Measurements from ENCODE around the gene FMO3. TPM values are rescaled to one million over a fixed set of nuclear protein-coding genes. Genes with fewer than 3 reads are reported as not detected.

FMO3 gene
- 1 to 10 TPM; 2.9 to 6.3 (median 5.8) TPM for total RNA-seq

DNA sequence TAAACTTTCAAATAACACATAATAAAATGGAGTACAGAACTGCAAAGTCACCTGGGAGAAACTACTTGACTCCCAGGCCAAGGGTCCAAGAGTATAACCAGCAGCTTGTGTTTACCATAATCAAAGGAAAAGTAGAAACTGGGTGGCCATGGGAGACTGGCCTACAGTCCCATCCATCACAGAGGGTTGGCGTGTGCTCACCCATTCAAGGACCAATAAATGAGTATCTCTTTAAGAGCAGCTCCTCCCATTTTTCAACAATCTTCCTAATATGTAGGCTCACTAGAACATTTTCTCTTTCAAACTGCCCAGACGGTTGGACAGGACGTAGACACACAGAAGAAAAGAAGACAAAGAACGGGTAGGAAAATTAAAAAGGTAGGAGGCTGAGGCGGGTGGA lies at the start of gene FMO3:
FMO3 (plus strand) TSS at position 302 of the 400 bp plus-strand sequence. CDS start 1,754 bp downstream, outside the sequence.
- Histone ChIP-seq H3K4me3 (no peak within 1 kb of the TSS), H3K4me1 (no peaks in the 10 kb centered on the region), H3K27ac (replicated peaks in 1 of 4) (no peak within 1 kb of the TSS), H3K36me3 (no peaks in the 10 kb centered on the region), H3K9me3 (no peaks in the 10 kb centered on the region), H3K27me3 (no peaks in the 10 kb centered on the region)
- 87% methylated on average over 5 of the region's 5 CpGs for WGBS
- intact Hi-C loops (cut with DNase I): no loop called here
- DNase-seq (ENCODE audit: extremely low spot score): no peak
- TF ChIP-seq, protein P1, sequence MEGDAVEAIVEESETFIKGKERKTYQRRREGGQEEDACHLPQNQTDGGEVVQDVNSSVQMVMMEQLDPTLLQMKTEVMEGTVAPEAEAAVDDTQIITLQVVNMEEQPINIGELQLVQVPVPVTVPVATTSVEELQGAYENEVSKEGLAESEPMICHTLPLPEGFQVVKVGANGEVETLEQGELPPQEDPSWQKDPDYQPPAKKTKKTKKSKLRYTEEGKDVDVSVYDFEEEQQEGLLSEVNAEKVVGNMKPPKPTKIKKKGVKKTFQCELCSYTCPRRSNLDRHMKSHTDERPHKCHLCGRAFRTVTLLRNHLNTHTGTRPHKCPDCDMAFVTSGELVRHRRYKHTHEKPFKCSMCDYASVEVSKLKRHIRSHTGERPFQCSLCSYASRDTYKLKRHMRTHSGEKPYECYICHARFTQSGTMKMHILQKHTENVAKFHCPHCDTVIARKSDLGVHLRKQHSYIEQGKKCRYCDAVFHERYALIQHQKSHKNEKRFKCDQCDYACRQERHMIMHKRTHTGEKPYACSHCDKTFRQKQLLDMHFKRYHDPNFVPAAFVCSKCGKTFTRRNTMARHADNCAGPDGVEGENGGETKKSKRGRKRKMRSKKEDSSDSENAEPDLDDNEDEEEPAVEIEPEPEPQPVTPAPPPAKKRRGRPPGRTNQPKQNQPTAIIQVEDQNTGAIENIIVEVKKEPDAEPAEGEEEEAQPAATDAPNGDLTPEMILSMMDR (IDR thresholded peaks at IDR 0.05): no peak
- TF ChIP-seq POLR2A (IDR thresholded peaks at IDR 0.05; ENCODE audit: low read depth) (no peak), EP300 (IDR thresholded peaks at IDR 0.05) (no peak), POLR2AphosphoS5 (IDR thresholded peaks at IDR 0.05) (no peak)

DNA sequence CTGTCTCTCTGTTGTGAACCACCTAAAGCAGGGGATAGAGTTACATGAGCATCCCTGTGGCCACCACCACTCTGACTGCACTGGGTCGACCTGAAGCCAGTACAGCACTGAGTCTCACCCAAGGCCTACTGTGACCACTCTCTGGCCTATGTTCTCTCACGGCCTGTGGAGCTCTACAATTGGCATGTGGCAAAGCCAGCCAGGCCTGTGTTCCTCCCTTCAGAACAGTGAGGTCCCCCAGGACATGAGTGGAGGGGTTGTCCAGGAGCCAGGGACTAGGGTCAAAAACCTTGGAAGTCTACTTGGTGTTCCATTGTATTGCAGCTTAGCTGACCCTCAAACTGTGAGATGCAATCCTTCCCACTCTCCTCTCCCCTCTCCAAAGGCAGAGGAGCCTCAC lies 42.7 kb upstream of the FMO3 start:
- Histone ChIP-seq H3K27ac (replicated peaks in 1 of 4) (no peak overlapping the region), H3K9me3 (peaks cover 0 to 29% (median 15%) of the 10 kb centered on the region in 4 donors), H3K36me3 (no peaks in the 10 kb centered on the region), H3K4me3 (no peak overlapping the region), H3K4me1 (no peaks in the 10 kb centered on the region), H3K27me3 (no peaks in the 10 kb centered on the region)
- no peak for TF ChIP-seq POLR2AphosphoS5 (IDR thresholded peaks at IDR 0.05)
- no peak for TF ChIP-seq EP300 (IDR thresholded peaks at IDR 0.05)
- TF ChIP-seq, protein P1 (IDR thresholded peaks at IDR 0.05): no peak
- TF ChIP-seq POLR2A (IDR thresholded peaks at IDR 0.05; ENCODE audit: low read depth): no peak
- DNase-seq (ENCODE audit: extremely low spot score): no peak
- intact Hi-C loops (cut with DNase I): no loop called here
- WGBS: 75% methylated on average over 1 of the region's 2 CpGs

DNA sequence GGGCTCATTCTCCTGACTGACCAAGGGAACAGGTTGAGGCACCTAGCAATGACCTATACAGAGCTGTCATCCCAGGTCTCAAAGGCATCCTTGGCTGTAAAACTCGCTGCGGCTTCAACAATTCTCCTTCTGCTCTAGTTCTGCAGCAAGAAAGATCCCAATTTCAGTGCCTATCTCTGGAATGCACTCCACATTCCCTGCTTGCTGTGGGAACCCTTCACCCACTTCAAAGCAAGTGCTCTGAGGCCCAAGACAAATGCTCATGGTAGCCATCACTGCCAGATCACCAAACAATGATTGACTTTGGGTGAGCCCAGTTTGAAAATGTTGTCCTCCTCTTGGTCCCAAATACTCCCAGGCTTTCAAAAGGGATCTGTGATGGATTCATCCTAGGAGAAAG lies 37.7 kb upstream of the FMO3 start:
- Histone ChIP-seq H3K4me3 (no peak overlapping the region), H3K36me3 (no peaks in the 10 kb centered on the region), H3K4me1 (no peaks in the 10 kb centered on the region), H3K27ac (replicated peaks in 1 of 4) (no peak overlapping the region), H3K27me3 (no peaks in the 10 kb centered on the region), H3K9me3 (peaks cover 0 to 4% (median 2%) of the 10 kb centered on the region in 4 donors)
- TF ChIP-seq, protein P1 (IDR thresholded peaks at IDR 0.05): no peak
- TF ChIP-seq EP300 (IDR thresholded peaks at IDR 0.05): no peak
- TF ChIP-seq POLR2AphosphoS5 (IDR thresholded peaks at IDR 0.05): no peak
- no peak for TF ChIP-seq POLR2A (IDR thresholded peaks at IDR 0.05; ENCODE audit: low read depth)
- intact Hi-C loops (cut with DNase I): no loop called here
- 93% methylated on average over 2 of the region's 2 CpGs for WGBS
- DNase-seq (ENCODE audit: extremely low spot score): no peak

DNA sequence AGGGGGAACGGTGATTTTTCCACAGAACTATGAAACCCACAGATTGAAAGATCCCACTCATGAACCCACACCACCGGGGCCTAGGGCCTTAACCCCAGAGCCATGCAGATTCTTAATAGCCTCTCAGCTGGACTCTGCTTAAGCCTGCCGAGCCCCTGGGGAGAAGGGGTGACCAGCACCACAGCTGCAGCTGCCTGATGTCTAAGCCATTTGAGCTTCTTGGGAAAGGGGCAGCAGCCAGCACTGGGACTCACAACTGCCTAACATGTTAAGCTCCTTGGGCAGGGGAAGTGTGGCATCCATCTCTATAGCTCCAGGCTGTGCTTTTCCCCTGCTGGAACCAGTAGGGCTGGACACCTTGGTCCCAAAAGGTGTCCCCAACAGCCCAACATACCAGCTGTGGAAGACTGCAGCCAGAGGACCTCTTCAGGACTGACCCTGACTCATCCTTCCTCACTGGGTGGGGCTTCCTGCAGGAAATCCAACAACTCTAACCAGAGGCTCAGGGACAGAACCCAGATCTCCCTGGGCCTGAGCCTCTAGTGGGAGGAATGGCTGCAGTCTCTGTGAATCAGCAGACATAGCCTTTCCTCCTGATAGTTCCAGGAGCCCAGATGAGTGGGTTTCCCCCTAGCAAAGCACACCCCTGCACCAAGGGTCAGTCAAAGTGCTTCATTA lies 34.6 kb upstream of the FMO3 start:
- TF ChIP-seq POLR2AphosphoS5 (IDR thresholded peaks at IDR 0.05): no peak
- TF ChIP-seq, protein P1 (IDR thresholded peaks at IDR 0.05): no peak
- TF ChIP-seq EP300 (IDR thresholded peaks at IDR 0.05): no peak
- no peak for TF ChIP-seq POLR2A (IDR thresholded peaks at IDR 0.05; ENCODE audit: low read depth)
- 85% methylated on average over 3 of the region's 3 CpGs for WGBS

More for the DNA sequence above, 34.6 kb upstream of the FMO3 start:
- Histone ChIP-seq H3K4me3 (no peak overlapping the region), H3K4me1 (no peaks in the 10 kb centered on the region), H3K27me3 (no peaks in the 10 kb centered on the region), H3K36me3 (no peaks in the 10 kb centered on the region), H3K27ac (replicated peaks in 1 of 4) (no peak overlapping the region), H3K9me3 (peaks cover 0 to 3% (median 0%) of the 10 kb centered on the region in 4 donors)
- intact Hi-C loops (cut with DNase I): no loop called here
- no peak for DNase-seq (ENCODE audit: extremely low spot score)
